ENCODE data around the gene GULP1. TPM values are rescaled to one million over a fixed set of nuclear protein-coding genes. Genes with fewer than 3 reads are reported as not detected.

Gene GULP1
- polyA plus RNA-seq, 1 donor from 2014 or later: 10.2 TPM

- no peak overlapping the region for H2AFZ ChIP-seq (ENCODE audit: low read depth, low read length)
Measured at GRCh38 chr2:188443207-188443606, 151.5 kb downstream of the GULP1 start.

DNA sequence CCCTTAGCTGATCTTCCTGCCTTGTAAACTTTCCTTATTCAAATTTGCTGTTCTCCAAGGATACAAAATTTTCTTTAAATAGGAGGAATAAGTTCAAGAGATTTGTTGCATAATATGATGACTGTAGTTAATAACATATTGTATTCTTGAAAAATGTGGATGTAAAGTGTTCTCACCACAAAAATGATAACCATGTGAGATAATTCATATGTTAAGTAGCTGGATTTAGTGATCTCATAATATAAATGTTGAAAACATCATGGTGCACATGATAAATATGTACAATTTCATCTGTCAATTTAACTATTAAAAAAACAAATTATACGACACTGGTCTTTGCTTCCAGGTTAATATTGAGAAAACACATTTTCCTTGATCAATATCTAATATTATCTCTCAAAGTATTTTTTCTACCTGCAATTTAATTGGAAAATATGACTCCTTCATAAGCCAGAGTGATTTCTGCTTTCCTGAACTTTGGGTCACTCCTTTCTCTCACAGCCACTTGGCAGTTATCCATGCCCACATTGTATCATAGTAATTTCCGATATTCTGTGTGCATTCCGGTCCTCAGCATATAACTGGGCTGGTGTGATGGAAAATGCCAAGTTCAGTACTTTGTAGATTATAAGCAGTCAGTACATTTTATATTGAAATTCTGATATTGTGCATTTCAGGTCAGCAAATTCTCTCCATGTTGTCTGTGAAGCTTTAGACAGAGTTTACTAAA is 152.6 kb downstream of the GULP1 start:
- no peaks in the 10 kb centered on the region for H3K9me2 ChIP-seq (ENCODE audit: insufficient read depth, low read length)
- H3K4me3 ChIP-seq (ENCODE audit: low read length): no peak overlapping the region
- H4K20me1 ChIP-seq (ENCODE audit: insufficient read depth): no peaks in the 10 kb centered on the region
- H3K36me3 ChIP-seq (ENCODE audit: insufficient read depth, low read length): no peaks in the 10 kb centered on the region
- H3K27ac ChIP-seq (ENCODE audit: low read length): no peak overlapping the region
- H3K27me3 ChIP-seq (ENCODE audit: insufficient read depth, low read depth, low read length): no peaks in the 10 kb centered on the region
- H3K9me3 ChIP-seq (ENCODE audit: low read length): no peaks in the 10 kb centered on the region
- no peaks in the 10 kb centered on the region for H3F3A ChIP-seq (ENCODE audit: insufficient read depth, low read length, poor library complexity, severe bottlenecking)
- no peak overlapping the region for H2AFZ ChIP-seq (ENCODE audit: low read depth, low read length)
- no peaks in the 10 kb centered on the region for H3K79me2 ChIP-seq (replicated peaks; ENCODE audit: insufficient read depth, low read length)
- no peak overlapping the region for H3K9ac ChIP-seq (ENCODE audit: low read length)
- H3K4me2 ChIP-seq (ENCODE audit: low read length): no peak overlapping the region
- TF ChIP-seq REST (IDR thresholded peaks at IDR 0.05; ENCODE audit: borderline replicate concordance): no peak
- TF ChIP-seq EZH2 (IDR thresholded peaks at IDR 0.05; ENCODE audit: borderline replicate concordance, insufficient read depth, low read length, poor library complexity, severe bottlenecking): no peak
- TF ChIP-seq, protein P1, sequence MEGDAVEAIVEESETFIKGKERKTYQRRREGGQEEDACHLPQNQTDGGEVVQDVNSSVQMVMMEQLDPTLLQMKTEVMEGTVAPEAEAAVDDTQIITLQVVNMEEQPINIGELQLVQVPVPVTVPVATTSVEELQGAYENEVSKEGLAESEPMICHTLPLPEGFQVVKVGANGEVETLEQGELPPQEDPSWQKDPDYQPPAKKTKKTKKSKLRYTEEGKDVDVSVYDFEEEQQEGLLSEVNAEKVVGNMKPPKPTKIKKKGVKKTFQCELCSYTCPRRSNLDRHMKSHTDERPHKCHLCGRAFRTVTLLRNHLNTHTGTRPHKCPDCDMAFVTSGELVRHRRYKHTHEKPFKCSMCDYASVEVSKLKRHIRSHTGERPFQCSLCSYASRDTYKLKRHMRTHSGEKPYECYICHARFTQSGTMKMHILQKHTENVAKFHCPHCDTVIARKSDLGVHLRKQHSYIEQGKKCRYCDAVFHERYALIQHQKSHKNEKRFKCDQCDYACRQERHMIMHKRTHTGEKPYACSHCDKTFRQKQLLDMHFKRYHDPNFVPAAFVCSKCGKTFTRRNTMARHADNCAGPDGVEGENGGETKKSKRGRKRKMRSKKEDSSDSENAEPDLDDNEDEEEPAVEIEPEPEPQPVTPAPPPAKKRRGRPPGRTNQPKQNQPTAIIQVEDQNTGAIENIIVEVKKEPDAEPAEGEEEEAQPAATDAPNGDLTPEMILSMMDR (IDR thresholded peaks at IDR 0.05; ENCODE audit: poor library complexity, severe bottlenecking): no peak
- no peak for TF ChIP-seq EP300 (conservative IDR thresholded peaks at IDR 0.05; ENCODE audit: poor library complexity, severe bottlenecking)
- TF ChIP-seq POLR2AphosphoS5 (IDR thresholded peaks at IDR 0.05): no peak
- TF ChIP-seq MXI1 (conservative IDR thresholded peaks at IDR 0.05; ENCODE audit: poor library complexity, severe bottlenecking): no peak
- no peak for TF ChIP-seq SMC3 (conservative IDR thresholded peaks at IDR 0.05; ENCODE audit: poor library complexity)

More at GRCh38 chr2:188443207-188443606, 151.5 kb downstream of the GULP1 start:
- H3K79me2 ChIP-seq (replicated peaks; ENCODE audit: insufficient read depth, low read length): no peaks in the 10 kb centered on the region
- TF ChIP-seq SMC3 (conservative IDR thresholded peaks at IDR 0.05; ENCODE audit: poor library complexity): no peak
- no peak for TF ChIP-seq REST (IDR thresholded peaks at IDR 0.05; ENCODE audit: borderline replicate concordance)
- no peak for TF ChIP-seq EZH2 (IDR thresholded peaks at IDR 0.05; ENCODE audit: borderline replicate concordance, insufficient read depth, low read length, poor library complexity, severe bottlenecking)
- TF ChIP-seq, protein P1 (IDR thresholded peaks at IDR 0.05; ENCODE audit: poor library complexity, severe bottlenecking): no peak
- TF ChIP-seq EP300 (conservative IDR thresholded peaks at IDR 0.05; ENCODE audit: poor library complexity, severe bottlenecking): no peak
- no peak for TF ChIP-seq POLR2AphosphoS5 (IDR thresholded peaks at IDR 0.05)
- no peak for TF ChIP-seq MXI1 (conservative IDR thresholded peaks at IDR 0.05; ENCODE audit: poor library complexity, severe bottlenecking)
- no peaks in the 10 kb centered on the region for H4K20me1 ChIP-seq (ENCODE audit: insufficient read depth)
- H3K27me3 ChIP-seq (ENCODE audit: insufficient read depth, low read depth, low read length): no peaks in the 10 kb centered on the region
- no peak overlapping the region for H3K27ac ChIP-seq (ENCODE audit: low read length)
- H3F3A ChIP-seq (ENCODE audit: insufficient read depth, low read length, poor library complexity, severe bottlenecking): no peaks in the 10 kb centered on the region
- H3K4me3 ChIP-seq (ENCODE audit: low read length): no peak overlapping the region
- no peak overlapping the region for H3K9ac ChIP-seq (ENCODE audit: low read length)
- no peaks in the 10 kb centered on the region for H3K36me3 ChIP-seq (ENCODE audit: insufficient read depth, low read length)
- H3K9me2 ChIP-seq (ENCODE audit: insufficient read depth, low read length): no peaks in the 10 kb centered on the region
- H3K9me3 ChIP-seq (ENCODE audit: low read length): no peaks in the 10 kb centered on the region
- no peak overlapping the region for H3K4me2 ChIP-seq (ENCODE audit: low read length)

All from neural cell (in vitro differentiated cells).